NCI-H2196 (cell line): ENCODE results near the gene ZDHHC11.
"Not testable (repeated sequence)": the region's sequence is repeated elsewhere in the genome, so short reads cannot be mapped to it uniquely, and the experiment has no call there.

Source experiments
- DNase-seq: peaks from one replicate; lab custom pipeline; 2025; ENCODE audit not compliant: unreplicated experiment; lab: John Stamatoyannopoulos, UW

Gene ZDHHC11

GRCh38 chr5:750226-750625, 100.6 kb downstream of the ZDHHC11 start:
- DNase-seq = not testable (repeated sequence)

- DNase-seq = no peak
These were observed 101.6 kb downstream of the ZDHHC11 start for GRCh38 chr5:749101-749670.

- DNase-seq = not testable (repeated sequence)
These were observed 102.5 kb downstream of the ZDHHC11 start for GRCh38 chr5:748011-748980.

GRCh38 chr5:747303-747844, 103.4 kb downstream of the ZDHHC11 start:
- DNase-seq = not testable (repeated sequence)

GRCh38 chr5:746258-746761, 104.5 kb downstream of the ZDHHC11 start:
- no peak for DNase-seq
